Measurements from ENCODE around the gene HOXD12. TPM values are rescaled to one million over a fixed set of nuclear protein-coding genes. Genes with fewer than 3 reads are reported as not detected.

The HOXD12 gene
- total and polyA plus RNA-seq, 7 donors: not detected

DNA sequence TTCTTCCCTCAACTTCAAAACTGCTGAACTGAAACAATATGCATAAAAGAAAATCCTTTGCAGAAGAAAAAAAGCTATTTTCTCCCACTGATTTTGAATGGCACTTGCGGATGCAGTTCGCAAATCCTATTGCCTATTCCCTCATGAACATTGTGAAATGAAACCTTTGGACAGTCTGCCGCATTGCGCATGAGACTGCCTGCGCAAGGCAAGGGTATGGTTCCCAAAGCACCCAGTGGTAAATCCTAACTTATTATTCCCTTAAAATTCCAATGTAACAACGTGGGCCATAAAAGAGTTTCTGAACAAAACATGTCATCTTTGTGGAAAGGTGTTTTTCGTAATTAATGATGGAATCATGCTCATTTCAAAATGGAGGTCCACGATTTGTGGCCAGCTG, 38.3 kb downstream of the HOXD12 start:
- peaks cover 30% of the 10 kb centered on the region for H3K4me1 ChIP-seq

DNA sequence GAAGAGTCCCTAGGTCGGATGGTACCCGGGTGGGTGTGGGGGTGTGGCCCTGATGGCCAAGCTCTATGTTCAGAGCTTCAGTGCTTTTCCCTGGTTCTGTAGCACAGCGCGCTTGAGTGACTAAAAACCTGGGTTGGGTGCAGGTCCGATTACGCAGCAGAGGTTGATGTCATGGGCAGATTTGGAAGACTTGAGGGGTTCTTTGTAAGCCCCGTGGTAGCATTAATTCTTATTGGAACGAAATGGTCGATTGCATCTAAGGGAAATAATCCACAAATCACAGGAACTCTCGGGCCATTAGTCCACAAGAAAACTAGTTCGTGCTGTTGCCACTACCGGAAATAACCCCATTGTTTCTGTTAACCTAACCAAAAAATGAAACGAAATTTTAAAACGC, 38.9 kb downstream of the HOXD12 start:
- no peak for ATAC-seq
- 26 to 32% (median 31%) methylated on average over 14 of the region's 14 CpGs for WGBS, 3 donors
- TF ChIP-seq, protein P1, sequence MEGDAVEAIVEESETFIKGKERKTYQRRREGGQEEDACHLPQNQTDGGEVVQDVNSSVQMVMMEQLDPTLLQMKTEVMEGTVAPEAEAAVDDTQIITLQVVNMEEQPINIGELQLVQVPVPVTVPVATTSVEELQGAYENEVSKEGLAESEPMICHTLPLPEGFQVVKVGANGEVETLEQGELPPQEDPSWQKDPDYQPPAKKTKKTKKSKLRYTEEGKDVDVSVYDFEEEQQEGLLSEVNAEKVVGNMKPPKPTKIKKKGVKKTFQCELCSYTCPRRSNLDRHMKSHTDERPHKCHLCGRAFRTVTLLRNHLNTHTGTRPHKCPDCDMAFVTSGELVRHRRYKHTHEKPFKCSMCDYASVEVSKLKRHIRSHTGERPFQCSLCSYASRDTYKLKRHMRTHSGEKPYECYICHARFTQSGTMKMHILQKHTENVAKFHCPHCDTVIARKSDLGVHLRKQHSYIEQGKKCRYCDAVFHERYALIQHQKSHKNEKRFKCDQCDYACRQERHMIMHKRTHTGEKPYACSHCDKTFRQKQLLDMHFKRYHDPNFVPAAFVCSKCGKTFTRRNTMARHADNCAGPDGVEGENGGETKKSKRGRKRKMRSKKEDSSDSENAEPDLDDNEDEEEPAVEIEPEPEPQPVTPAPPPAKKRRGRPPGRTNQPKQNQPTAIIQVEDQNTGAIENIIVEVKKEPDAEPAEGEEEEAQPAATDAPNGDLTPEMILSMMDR (IDR thresholded peaks at IDR 0.05): no peak
- no peaks in the 10 kb centered on the region for H3K36me3 ChIP-seq (ENCODE audit: insufficient read depth in 1 of 2, low read depth in 1 of 2)
- peak overlapping the region; percentile 89 for H3K4me3 ChIP-seq
- no peaks in the 10 kb centered on the region for H3K27me3 ChIP-seq (ENCODE audit: insufficient read depth in 3 of 3, low read length in 2 of 3)
- DNase-seq: no peak
- H3K27ac ChIP-seq: peak overlapping the region; percentile 93
- no peaks in the 10 kb centered on the region for H3K9me3 ChIP-seq
- peaks cover 24% of the 10 kb centered on the region for H3K4me1 ChIP-seq
- intact Hi-C loops (cut with DNase I): loop anchor here in 1 of 2 donors (5.0 kb wide), 1 partner anchor 399 kb away; no protein-coding TSS in a partner anchor

More for the DNA sequence above, 38.3 kb downstream of the HOXD12 start:
- no peaks in the 10 kb centered on the region for H3K36me3 ChIP-seq (ENCODE audit: insufficient read depth in 1 of 2, low read depth in 1 of 2)
- peak overlapping the region; percentile 93 for H3K27ac ChIP-seq
- intact Hi-C loops (cut with DNase I): loop anchor here in 1 of 2 donors (5.0 kb wide), 1 partner anchor 399 kb away; no protein-coding TSS in a partner anchor
- TF ChIP-seq, protein P1 (IDR thresholded peaks at IDR 0.05): no peak
- H3K27me3 ChIP-seq (ENCODE audit: insufficient read depth in 3 of 3, low read length in 2 of 3): no peaks in the 10 kb centered on the region
- no peak for ATAC-seq
- H3K4me3 ChIP-seq: peak overlapping the region; percentile 89
- DNase-seq: no peak
- WGBS, 3 donors: 48 to 59% (median 57%) methylated on average over 8 of the region's 8 CpGs
- no peaks in the 10 kb centered on the region for H3K9me3 ChIP-seq

DNA sequence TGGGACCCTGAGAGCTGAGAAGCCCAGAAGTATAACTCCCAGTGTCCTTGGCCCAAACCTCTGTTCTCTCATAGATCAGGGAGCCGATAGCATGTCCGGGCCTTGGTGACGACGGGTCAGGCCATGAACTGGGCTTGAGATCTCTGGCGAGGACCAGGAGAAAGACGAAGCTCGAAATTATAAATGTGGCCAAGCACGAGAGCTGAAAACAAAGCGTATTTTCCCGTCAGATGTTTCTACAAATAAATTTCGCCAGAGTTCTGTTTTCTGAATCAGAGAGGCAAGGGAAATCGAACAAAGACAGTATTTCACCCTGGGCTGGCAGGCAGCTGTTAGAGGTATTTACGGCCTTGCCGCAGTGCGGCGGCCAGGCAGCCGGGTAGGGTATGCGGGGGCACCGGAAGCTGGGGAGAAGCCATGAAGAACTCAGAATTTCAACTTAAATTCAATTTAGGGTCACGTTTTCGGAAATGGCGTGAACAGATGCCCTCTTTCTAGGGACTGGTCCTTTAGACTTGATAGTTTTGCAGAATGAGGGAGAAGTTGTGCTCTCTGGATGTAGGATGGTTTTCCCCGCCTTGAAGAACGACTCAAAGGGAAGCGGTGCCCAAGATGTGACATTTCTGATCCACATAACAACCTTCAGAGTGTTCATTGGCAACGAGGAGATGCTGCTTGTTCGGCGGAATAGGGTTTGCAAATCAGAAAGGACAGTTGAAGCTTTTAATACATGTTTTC, 39.5 kb downstream of the HOXD12 start:
- peaks cover 22% of the 10 kb centered on the region for H3K4me1 ChIP-seq
- no peaks in the 10 kb centered on the region for H3K27me3 ChIP-seq (ENCODE audit: insufficient read depth in 3 of 3, low read length in 2 of 3)
- intact Hi-C loops (cut with DNase I): loop anchor here in 1 of 2 donors (5.0 kb wide), 1 partner anchor 398 kb away; no protein-coding TSS in a partner anchor
- peak overlapping the region; percentile 89 for H3K4me3 ChIP-seq
- WGBS, 3 donors: 24 to 32% (median 27%) methylated on average over 28 of the region's 28 CpGs
- H3K27ac ChIP-seq: peak overlapping the region; percentile 93
- ATAC-seq (peak in 2 of 4 donors; percentile 29 to 31), DNase-seq (peak in 1 of 2 donors; percentile 51)
- no peaks in the 10 kb centered on the region for H3K36me3 ChIP-seq (ENCODE audit: insufficient read depth in 1 of 2, low read depth in 1 of 2)
- TF ChIP-seq, protein P1 (IDR thresholded peaks at IDR 0.05): no peak
- no peaks in the 10 kb centered on the region for H3K9me3 ChIP-seq

DNA sequence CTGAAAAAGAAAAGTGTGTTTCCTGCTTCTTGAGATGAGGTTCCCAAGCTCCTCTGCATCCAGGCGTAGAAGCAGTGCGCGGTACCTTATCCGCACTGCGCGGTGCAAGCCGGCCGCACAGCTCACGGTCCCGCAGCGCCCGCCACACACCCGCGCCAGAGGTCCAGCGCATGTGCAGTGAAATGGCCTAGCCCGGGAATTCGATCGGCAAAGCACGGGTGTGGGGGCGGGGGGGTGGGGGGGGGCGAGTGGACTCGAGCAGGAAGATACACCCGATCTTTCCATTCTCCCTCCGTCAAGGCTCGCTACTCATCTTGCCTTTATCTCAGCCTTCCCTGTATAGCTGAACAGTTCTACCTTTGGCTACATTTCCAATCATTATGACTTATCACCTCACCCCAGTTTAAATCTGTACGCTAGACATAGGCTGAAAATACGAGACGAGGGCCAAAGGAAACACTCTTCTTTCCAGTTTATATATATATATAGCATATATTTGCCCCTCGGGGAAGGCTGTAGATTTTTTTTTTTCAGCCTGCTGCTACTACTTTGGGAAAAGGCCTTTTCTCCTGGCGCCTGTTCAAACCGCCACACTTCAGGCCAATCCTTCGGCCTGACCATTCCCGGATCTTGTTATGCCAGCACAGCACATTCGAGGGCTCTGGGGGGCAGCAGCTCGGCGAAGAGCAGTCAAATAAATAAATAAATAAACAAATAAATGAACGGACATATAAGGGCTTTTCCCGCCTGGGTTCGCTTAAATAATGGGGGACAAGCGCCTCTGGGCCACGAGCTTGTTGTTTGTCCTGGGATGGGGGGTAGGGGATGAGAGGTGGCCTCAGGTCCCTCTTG, 40.3 kb downstream of the HOXD12 start:
- no peaks in the 10 kb centered on the region for H3K36me3 ChIP-seq (ENCODE audit: insufficient read depth in 1 of 2, low read depth in 1 of 2)
- TF ChIP-seq, protein P1 (IDR thresholded peaks at IDR 0.05): no peak
- 23 to 30% (median 24%) methylated on average over 40 to 41 of the region's 41 CpGs for WGBS, 3 donors
- H3K27ac ChIP-seq: peak overlapping the region; percentile 93
- no peaks in the 10 kb centered on the region for H3K27me3 ChIP-seq (ENCODE audit: insufficient read depth in 3 of 3, low read length in 2 of 3)
- H3K9me3 ChIP-seq: no peaks in the 10 kb centered on the region
- intact Hi-C loops (cut with DNase I): loop anchor here (1.0 to 5.0 kb wide), 7 partner anchors 132 to 497 kb away; no protein-coding TSS in a partner anchor
- DNase-seq (no peak), ATAC-seq (peak in 3 of 4 donors; percentile 52 to 57 (median 56))
- H3K4me1 ChIP-seq: peaks cover 19% of the 10 kb centered on the region
- peak overlapping the region; percentile 89 for H3K4me3 ChIP-seq
